ENCODE measurements around the gene HADHA.
A peak's percentile ranks its signal among the peaks of the same experiment; 100 is the strongest.

The HADHA gene

GRCh38 chr2:26190369-26190768 lies 54.1 kb downstream of the HADHA start:
- no peak for DNase-seq

DNA sequence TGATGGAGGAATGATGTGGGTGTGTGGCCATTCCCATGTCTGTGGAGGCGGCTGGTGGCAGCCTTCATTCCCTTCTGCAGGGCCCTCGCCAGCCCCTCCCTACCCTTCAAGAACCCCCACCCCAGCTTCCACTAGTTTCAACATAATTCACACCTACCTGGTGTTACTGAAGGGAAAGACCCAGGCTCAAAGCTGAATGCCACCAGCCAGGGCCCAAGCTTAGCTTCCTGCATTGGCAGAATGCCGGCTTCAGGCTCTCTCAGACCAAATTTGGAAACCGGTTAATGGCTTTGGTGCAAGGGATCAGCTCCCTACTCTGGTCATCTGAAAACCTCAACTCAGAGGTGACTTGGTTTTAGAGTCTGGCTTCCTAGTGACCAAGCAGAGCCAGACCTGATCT lies 54.7 kb downstream of the HADHA start:
- no peak for DNase-seq

DNA sequence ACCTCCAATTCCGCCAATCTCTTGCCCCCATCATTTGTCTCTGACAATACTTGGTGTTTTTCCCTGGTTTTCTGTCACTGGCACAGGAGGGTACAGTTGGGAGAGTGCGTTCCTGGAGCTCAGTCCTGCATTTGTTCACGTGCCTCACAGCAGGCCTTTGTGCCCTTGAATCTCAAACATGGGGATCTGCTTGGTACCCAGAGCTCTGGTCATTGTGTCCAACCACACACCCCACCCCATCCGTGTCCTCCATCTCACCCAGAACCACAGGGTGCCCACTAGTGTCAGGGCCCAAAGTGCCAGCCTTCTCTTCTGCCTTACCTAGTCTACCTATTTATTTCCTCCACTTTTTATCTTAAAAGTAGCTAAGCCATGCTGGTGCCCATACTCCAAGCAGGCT lies 55.3 kb downstream of the HADHA start:
- DNase-seq: no peak

DNA sequence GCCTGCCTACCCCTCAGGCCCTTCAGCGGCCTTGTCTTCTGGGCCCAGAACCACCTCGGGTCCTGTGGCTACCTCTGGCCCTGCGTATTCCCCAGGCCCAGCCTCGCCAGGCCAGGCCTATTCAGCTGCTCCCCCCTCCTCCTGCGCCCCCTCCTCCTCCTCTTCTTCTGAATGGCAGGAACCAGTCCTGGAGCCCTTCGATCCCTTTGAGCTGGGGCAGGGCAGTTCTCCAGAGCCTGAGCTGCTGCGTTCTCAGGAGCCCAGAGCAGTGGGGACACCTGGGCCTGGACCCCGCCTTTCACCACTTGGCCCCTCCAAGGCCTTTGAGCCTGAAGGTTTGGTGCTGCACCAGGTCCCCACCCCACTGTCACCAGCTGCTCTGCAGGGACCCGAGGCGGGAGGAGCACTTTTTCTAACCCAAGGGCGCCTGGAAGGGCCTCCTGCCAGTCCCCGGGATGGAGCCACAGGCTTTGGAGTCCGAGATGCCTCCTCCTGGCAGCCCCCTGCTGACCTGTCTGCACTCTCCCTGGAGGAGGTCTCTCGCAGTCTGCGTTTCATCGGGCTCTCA lies 56.8 kb downstream of the HADHA start:
- no peak for DNase-seq

DNA sequence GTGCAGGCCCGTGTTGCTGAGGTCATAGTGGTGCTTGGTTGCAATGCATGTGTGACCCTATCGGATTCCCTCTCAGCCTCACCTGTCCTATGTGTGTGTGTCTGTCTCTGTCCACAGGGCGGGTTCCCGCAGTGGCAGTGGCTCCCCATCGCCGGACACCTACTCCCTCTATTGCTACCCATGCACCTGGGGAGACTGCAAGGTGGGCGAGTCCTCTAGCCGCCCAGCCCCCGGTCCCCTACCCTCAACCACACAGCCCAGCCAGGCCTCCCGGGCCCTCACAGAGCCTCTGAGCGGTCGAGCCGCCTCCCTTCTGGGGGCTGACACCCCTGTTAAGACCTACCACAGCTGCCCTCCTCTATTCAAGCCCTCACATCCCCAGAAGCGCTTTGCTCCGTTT lies 57.3 kb downstream of the HADHA start:
- no peak for DNase-seq

GRCh38 chr2:26185954-26186770 lies 58.3 kb downstream of the HADHA start:
- DNase-seq: no peak

DNA sequence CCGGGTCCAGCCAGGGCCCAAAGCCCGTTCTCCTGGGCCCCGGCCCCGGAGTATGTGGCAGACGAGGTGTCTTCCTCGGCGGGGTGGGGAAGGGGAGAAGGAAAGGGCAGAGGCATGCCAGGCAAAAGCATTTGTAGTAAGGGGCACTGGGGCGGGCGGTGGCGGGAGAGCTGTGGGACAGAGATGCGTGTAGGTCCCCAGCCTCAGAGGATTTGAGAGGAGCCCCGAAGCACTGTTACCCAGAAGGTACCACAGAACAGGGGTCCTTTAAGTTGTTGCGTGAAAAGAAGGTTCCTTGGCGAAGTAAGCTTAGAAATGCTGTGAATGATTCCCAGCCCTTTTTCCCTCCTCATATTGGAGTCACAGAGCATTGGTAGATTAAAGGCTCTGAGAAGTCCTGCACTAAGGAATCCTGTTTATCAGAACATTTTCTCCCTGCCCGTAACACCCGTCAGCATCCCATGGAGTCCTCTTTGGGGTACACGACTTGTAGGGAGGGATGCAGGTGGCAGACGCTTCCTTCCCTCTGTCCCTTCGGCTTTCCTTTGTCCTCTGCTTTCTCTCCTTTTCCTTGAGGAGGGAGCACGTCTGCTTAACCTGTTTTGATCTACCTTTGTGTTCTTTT lies 59.0 kb downstream of the HADHA start:
- DNase-seq: no peak

- peak; percentile 91 for DNase-seq
Observed at GRCh38 chr2:26184555-26185303, 59.7 kb downstream of the HADHA start.

GRCh38 chr2:26184121-26184520 lies 60.3 kb downstream of the HADHA start:
- DNase-seq: no peak

GRCh38 chr2:26182887-26183630 lies 61.4 kb downstream of the HADHA start:
- no peak for DNase-seq

GRCh38 chr2:26182441-26182840 lies 62.0 kb downstream of the HADHA start:
- DNase-seq: no peak

DNA sequence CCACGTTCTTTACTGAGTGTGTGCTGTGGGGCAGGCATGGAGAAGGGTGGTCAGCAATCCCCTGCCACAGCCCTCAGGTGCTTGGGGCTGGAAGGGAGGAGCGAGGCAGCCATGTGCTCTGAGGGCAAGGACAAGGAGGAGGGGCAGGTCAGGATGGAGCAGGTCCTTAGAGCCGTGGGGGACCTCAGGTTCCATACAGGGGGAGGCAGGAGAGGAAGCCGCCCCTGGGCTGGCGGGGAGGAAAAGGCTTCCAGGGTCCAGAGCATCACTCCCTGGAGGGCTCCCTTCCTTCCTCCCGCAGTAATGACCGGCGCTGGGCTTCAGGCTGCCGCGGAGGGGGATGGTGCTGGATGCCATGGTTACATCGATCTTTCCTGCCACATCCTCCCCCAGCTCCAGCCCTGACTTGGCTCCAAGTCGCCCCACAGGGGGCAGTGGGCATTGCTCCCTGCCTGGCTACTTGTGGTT lies 65.0 kb downstream of the HADHA start:
- DNase-seq: peak; percentile 57

GRCh38 chr2:26178746-26179436 lies 65.5 kb downstream of the HADHA start:
- DNase-seq: peak; percentile 77

GRCh38 chr2:26178246-26178645 lies 66.2 kb downstream of the HADHA start:
- no peak for DNase-seq

DNA sequence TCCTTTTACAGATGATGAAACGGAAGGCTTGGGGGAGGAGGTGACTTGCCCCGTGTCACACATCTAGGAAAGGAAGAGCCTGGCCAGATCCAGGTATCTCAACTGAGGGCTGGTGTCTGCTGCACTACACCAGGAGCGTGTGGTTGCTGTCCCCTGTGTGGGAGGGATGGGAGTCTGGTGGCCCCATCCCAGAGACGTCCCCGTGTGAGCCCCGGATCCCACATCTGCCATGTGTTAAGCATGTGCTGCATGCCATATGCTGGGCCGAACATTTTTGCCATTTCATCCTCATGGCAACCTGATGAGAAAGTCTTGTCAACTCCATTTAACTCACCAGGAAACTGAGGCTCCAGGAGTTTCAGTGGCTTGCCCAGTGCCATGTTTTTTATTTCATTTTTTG lies 67.3 kb downstream of the HADHA start:
- no peak for DNase-seq

- no peak for DNase-seq
Observed at GRCh38 chr2:26176279-26176615, 68.2 kb downstream of the HADHA start.

GRCh38 chr2:26175466-26176278 lies 68.8 kb downstream of the HADHA start:
- no peak for DNase-seq

- no peak for DNase-seq
Observed at GRCh38 chr2:26174691-26175465, 69.6 kb downstream of the HADHA start.

DNA sequence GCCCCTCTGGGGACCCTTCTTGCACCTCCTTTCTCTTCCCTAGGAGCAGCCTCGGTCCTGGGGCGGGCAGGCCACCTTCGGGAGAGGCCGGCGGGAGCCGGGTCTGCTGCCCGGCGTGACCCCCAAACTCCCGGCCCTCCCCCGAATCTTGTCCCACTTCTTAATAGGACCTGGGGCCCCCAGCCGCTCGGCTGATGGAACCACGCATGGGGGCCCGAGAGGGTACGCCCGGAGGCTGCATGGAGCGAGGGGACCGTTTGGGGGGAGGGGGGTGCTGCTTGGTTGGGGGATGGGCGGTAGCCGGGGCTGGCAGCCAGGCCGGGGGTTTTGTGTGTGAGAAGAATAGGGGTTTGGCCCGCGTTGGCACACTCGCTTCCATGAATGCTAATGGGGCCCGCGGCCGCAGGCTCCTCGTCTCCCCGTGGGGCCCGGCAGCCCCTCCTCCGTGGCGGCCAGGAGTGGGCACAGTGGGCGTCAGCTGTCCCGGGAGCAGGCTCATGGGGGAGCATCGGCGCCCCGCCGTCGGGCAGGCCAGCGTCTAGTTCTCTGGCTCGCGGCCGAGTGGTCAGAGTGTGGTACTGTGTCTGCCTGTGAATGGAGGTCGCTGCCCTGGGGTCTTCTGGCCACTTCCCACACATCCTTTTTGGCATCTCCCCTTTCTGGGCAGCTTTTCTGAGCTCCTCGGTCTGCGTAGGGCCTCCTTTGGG lies 70.5 kb downstream of the HADHA start:
- peak; percentile 33 for DNase-seq

All from DMS53 (cell line).